CD8-positive, alpha-beta memory T cell (primary cell): ENCODE results near the gene SPAG4. TPM values are rescaled to one million over a fixed set of nuclear protein-coding genes. Genes with fewer than 3 reads are reported as not detected.
A peak's percentile ranks its signal among the peaks of the same experiment; 100 is the strongest.

Source experiments
- CTCF ChIA-PET: fragments of 350-600 bp; sonication (Branson Sonifier 250); formaldehyde crosslinking; loops from one replicate; lab custom pipeline; 2021; ENCODE audit warnings: antibody characterized with exemption; lab: Charles Lee
- POLR2A ChIA-PET: fragments of 350-600 bp; sonication (Branson Sonifier 250); formaldehyde crosslinking; loops from one replicate; lab custom pipeline; 2021; ENCODE audit warnings: antibody characterized with exemption; lab: Charles Lee
- DNase-seq, 5 donors: peaks; one replicate each; pipeline versions ENCODE4 v3.0.0 to v3.0.0-alpha.2; 2020 to 2022; ENCODE audit warnings: mixed read lengths in 1 of 5
- H3K27ac ChIP-seq: one replicate; pipeline ENCODE4 v1.7.0; 2013; ENCODE audit warnings: low read depth, mild to moderate bottlenecking, low read length, moderate library complexity
- H3K27me3 ChIP-seq: 2 replicates; pipeline ENCODE4 v1.7.0; 2013; ENCODE audit warnings: low read length, mild to moderate bottlenecking; ENCODE audit not compliant: insufficient read depth, poor library complexity, severe bottlenecking
- H3K36me3 ChIP-seq: 2 replicates; pipeline ENCODE4 v1.7.0; 2013; ENCODE audit warnings: mild to moderate bottlenecking, low read length, moderate library complexity; ENCODE audit not compliant: insufficient read depth
- H3K4me1 ChIP-seq: 2 replicates; pipeline ENCODE4 v1.7.0; 2013; ENCODE audit warnings: mild to moderate bottlenecking, low read length, moderate library complexity; ENCODE audit not compliant: insufficient read depth
- H3K4me3 ChIP-seq: 2 replicates; pipeline ENCODE4 v1.7.0; 2013; ENCODE audit warnings: mild to moderate bottlenecking, low read length
- H3K9me3 ChIP-seq: 2 replicates; pipeline ENCODE4 v1.7.0; 2013; ENCODE audit warnings: mild to moderate bottlenecking, low read length
- H3K27ac Mint-ChIP-seq, 8 donors: one replicate each; pipeline ENCODE4 v1.8.0; 2020 to 2021; ENCODE audit warnings: mixed read lengths in 8 of 8, mild to moderate bottlenecking in 6 of 8, inconsistent platforms in 3 of 8, moderate library complexity in 3 of 8
- H3K27me3 Mint-ChIP-seq, 2 donors: one replicate each; pipeline ENCODE4 v1.8.0; 2020 to 2021; ENCODE audit warnings: mixed read lengths in 2 of 2, mild to moderate bottlenecking in 1 of 2, moderate library complexity in 1 of 2
- H3K36me3 Mint-ChIP-seq, 3 donors: one replicate each; pipeline ENCODE4 v1.8.0; 2020 to 2021; ENCODE audit warnings: mixed read lengths in 3 of 3, inconsistent platforms in 1 of 3, mild to moderate bottlenecking in 1 of 3
- H3K4me1 Mint-ChIP-seq, 3 donors: one replicate each; pipeline ENCODE4 v1.8.0; 2020 to 2021; ENCODE audit warnings: mixed read lengths in 3 of 3, inconsistent platforms in 1 of 3, mild to moderate bottlenecking in 1 of 3
- H3K4me3 Mint-ChIP-seq, 7 donors: one replicate each; pipeline ENCODE4 v1.8.0; 2020 to 2021; ENCODE audit warnings: mixed read lengths in 7 of 7, mild to moderate bottlenecking in 6 of 7, moderate library complexity in 4 of 7, inconsistent platforms in 2 of 7
- H3K9me3 Mint-ChIP-seq, 5 donors: one replicate each; pipeline ENCODE4 v1.8.0; 2020 to 2022; ENCODE audit warnings: mixed read lengths in 5 of 5, mild to moderate bottlenecking in 3 of 5, moderate library complexity in 2 of 5, inconsistent platforms in 1 of 5
- polyA plus RNA-seq: library from polyadenylated mRNA; unstranded; fragments of 300-500 nt; fragmentation: Illumina TruSeq; gene quantifications from one replicate; pipeline ENCODE4 v1.2.3, GENCODE V29; 2021
- total RNA-seq, 2 experiments: library from RNA; stranded (reverse); gene quantifications; one replicate each; pipeline ENCODE4 v1.2.3, GENCODE V29; 2021

The SPAG4 gene
- total and polyA plus RNA-seq, 3 experiments from 2014 or later, result 1.1 to 2.1 (median 2.1) TPM

GRCh38 chr20:35638751-35639150 is 23.1 kb downstream of the SPAG4 start:
- Mint-ChIP-seq H3K27me3 (no peaks in the 10 kb centered on the region), H3K4me3 (no peak overlapping the region), H3K4me1 (peaks cover 68 to 90% (median 83%) of the 10 kb centered on the region in 3 donors), H3K9me3 (no peaks in the 10 kb centered on the region), H3K36me3 (peaks cover 0 to 9% (median 0%) of the 10 kb centered on the region in 3 donors), H3K27ac (peak overlapping the region in 4 of 8 donors; percentile 31 to 69 (median 56))
- CTCF ChIA-PET, result interaction anchor here (1.1 to 1.2 kb wide), 2 partner anchors 10 to 34 kb away, joined by 3 read pairs; no protein-coding TSS in a partner anchor
- H3K4me1 ChIP-seq, result peaks cover 16% of the 10 kb centered on the region
- no peak overlapping the region for H3K27ac ChIP-seq
- no peaks in the 10 kb centered on the region for H3K36me3 ChIP-seq
- H3K9me3 ChIP-seq, result no peaks in the 10 kb centered on the region
- no peak for DNase-seq
- H3K27me3 ChIP-seq, result no peaks in the 10 kb centered on the region
- no peak overlapping the region for H3K4me3 ChIP-seq
- POLR2A ChIA-PET, result no interaction called here

DNA sequence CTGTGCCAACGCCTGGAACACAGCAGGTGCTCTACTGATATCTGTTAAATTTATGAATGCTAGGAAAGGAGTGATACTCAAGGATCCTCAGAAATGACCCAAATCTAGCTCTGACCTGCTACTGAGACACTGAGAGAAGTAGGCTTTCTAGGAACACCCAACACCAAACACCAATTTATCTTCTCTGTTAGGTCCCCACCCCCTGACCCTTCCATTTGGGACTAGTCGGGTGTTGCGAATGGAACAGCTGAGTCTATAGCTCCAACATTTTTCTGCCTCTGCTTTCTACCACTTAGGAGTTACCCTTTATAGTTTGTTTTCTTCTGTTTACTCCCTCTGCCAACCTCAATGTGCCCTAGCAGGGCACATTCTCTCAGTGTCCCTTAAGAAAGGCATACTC is 25.1 kb downstream of the SPAG4 start:
- Mint-ChIP-seq H3K9me3 (no peaks in the 10 kb centered on the region), H3K27me3 (no peaks in the 10 kb centered on the region), H3K4me1 (peaks cover 75 to 96% (median 93%) of the 10 kb centered on the region in 3 donors), H3K36me3 (peaks cover 0 to 7% (median 0%) of the 10 kb centered on the region in 3 donors), H3K4me3 (no peak overlapping the region), H3K27ac (peak overlapping the region in 6 of 8 donors; percentile 4 to 81 (median 40))
- Histone ChIP-seq H3K27me3 (no peaks in the 10 kb centered on the region), H3K27ac (no peak overlapping the region), H3K4me1 (peaks cover 30% of the 10 kb centered on the region), H3K9me3 (no peaks in the 10 kb centered on the region), H3K4me3 (no peak overlapping the region), H3K36me3 (no peaks in the 10 kb centered on the region)
- ChIA-PET POLR2A (no interaction called here), CTCF (no interaction called here)
- no peak for DNase-seq

DNA sequence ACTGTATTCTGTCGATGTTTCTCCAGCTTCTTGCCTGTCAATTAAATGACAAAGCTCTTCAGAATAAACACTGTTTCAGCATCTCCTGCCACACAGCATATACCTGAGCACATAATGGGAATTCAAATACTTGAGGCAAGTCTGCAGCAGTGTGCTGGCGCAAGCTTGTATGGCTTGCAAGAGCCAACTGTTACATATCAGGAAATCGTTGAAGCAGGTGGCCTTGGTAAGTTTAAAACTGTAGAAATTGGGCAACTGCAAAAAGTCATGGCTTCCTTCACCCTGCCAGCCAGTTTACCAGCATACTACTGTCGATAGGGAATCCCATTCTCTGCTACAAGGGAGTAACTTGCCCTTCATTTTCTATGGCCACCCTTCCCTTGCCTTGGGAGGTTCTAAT is 26.1 kb downstream of the SPAG4 start:
- Histone ChIP-seq H3K27me3 (no peaks in the 10 kb centered on the region), H3K27ac (no peak overlapping the region), H3K4me3 (no peak overlapping the region), H3K36me3 (no peaks in the 10 kb centered on the region), H3K4me1 (peaks cover 35% of the 10 kb centered on the region), H3K9me3 (no peaks in the 10 kb centered on the region)
- H3K36me3 Mint-ChIP-seq, result peaks cover 0 to 7% (median 0%) of the 10 kb centered on the region in 3 donors
- peak overlapping the region in 6 of 8 donors; percentile 12 to 87 (median 52) for H3K27ac Mint-ChIP-seq
- no peaks in the 10 kb centered on the region for H3K9me3 Mint-ChIP-seq
- ChIA-PET POLR2A (interaction anchor here (1.0 kb wide), 1 partner anchor 18 kb away, joined by 3 read pairs; no protein-coding TSS in a partner anchor), CTCF (no interaction called here)
- DNase-seq, result no peak
- peaks cover 77 to 96% (median 92%) of the 10 kb centered on the region in 3 donors for H3K4me1 Mint-ChIP-seq
- no peaks in the 10 kb centered on the region for H3K27me3 Mint-ChIP-seq
- no peak overlapping the region for H3K4me3 Mint-ChIP-seq

DNA sequence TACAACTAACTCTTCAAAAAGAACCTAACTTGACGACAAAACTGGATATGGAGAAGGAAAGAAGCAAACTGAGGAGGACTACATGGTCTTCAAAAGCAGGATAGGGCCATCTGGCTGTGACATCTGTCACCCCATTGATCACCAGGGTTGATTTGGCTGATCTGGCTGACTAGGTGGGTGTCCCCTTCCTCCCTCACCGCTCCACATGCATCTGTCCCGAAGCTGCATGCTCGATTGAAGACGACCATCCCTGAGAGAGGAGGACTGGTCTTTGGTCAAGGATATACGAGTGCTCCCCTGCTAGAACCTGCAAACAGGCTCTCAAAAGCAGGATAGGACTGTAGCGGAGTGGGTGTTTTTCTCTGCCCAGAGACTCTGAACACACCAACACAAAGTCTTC is 27.4 kb downstream of the SPAG4 start:
- H3K27me3 Mint-ChIP-seq, result no peaks in the 10 kb centered on the region
- Histone ChIP-seq H3K4me1 (peaks cover 32% of the 10 kb centered on the region), H3K27ac (no peak overlapping the region), H3K36me3 (no peaks in the 10 kb centered on the region), H3K27me3 (no peaks in the 10 kb centered on the region), H3K4me3 (no peak overlapping the region), H3K9me3 (no peaks in the 10 kb centered on the region)
- CTCF ChIA-PET, result no interaction called here
- DNase-seq, result no peak
- peaks cover 69 to 92% (median 84%) of the 10 kb centered on the region in 3 donors for H3K4me1 Mint-ChIP-seq
- no peaks in the 10 kb centered on the region for H3K9me3 Mint-ChIP-seq
- POLR2A ChIA-PET, result no interaction called here
- H3K36me3 Mint-ChIP-seq, result peaks cover 0 to 11% (median 0%) of the 10 kb centered on the region in 3 donors
- H3K27ac Mint-ChIP-seq, result peak overlapping the region in 6 of 8 donors; percentile 22 to 82 (median 56)
- H3K4me3 Mint-ChIP-seq, result no peak overlapping the region

GRCh38 chr20:35644806-35645205 is 29.2 kb downstream of the SPAG4 start:
- peak overlapping the region in 7 of 8 donors; percentile 7 to 89 (median 77) for H3K27ac Mint-ChIP-seq
- Histone ChIP-seq H3K36me3 (no peaks in the 10 kb centered on the region), H3K4me1 (peaks cover 24% of the 10 kb centered on the region), H3K9me3 (no peaks in the 10 kb centered on the region), H3K4me3 (no peak overlapping the region), H3K27ac (no peak overlapping the region), H3K27me3 (no peaks in the 10 kb centered on the region)
- H3K4me3 Mint-ChIP-seq, result peak overlapping the region in 2 of 7 donors; percentile 6 to 25
- no peak for DNase-seq
- peaks cover 76 to 94% (median 89%) of the 10 kb centered on the region in 3 donors for H3K4me1 Mint-ChIP-seq
- ChIA-PET POLR2A (no interaction called here), CTCF (interaction anchor here (1.5 kb wide), 1 partner anchor 26 kb away, joined by 3 read pairs; no protein-coding TSS in a partner anchor)
- H3K9me3 Mint-ChIP-seq, result no peaks in the 10 kb centered on the region
- no peaks in the 10 kb centered on the region for H3K27me3 Mint-ChIP-seq
- H3K36me3 Mint-ChIP-seq, result peaks cover 0 to 20% (median 2%) of the 10 kb centered on the region in 3 donors

- peaks cover 0 to 37% (median 3%) of the 10 kb centered on the region in 3 donors for H3K36me3 Mint-ChIP-seq
- H3K27ac Mint-ChIP-seq, result peak overlapping the region in 6 of 8 donors; percentile 1 to 85 (median 62)
- H3K36me3 ChIP-seq, result peaks cover 16% of the 10 kb centered on the region
- no peak overlapping the region for H3K4me3 ChIP-seq
- POLR2A ChIA-PET, result interaction anchor here (1.0 kb wide), 1 partner anchor 15 kb away, joined by 5 read pairs; no protein-coding TSS in a partner anchor
- peaks cover 65 to 78% (median 76%) of the 10 kb centered on the region in 3 donors for H3K4me1 Mint-ChIP-seq
- no peak for DNase-seq
- H3K27me3 Mint-ChIP-seq, result no peaks in the 10 kb centered on the region
- H3K9me3 Mint-ChIP-seq, result no peaks in the 10 kb centered on the region
- no peak overlapping the region for H3K27ac ChIP-seq
- H3K27me3 ChIP-seq, result no peaks in the 10 kb centered on the region
- peaks cover 37% of the 10 kb centered on the region for H3K4me1 ChIP-seq
- CTCF ChIA-PET, result interaction anchor here (1.2 to 1.4 kb wide), 2 partner anchors 9 to 29 kb away, joined by 3 to 4 read pairs; no protein-coding TSS in a partner anchor
- H3K9me3 ChIP-seq, result no peaks in the 10 kb centered on the region
- H3K4me3 Mint-ChIP-seq, result peak overlapping the region in 1 of 7 donors; percentile 37
Measured at GRCh38 chr20:35648836-35649235, 33.2 kb downstream of the SPAG4 start.

DNA sequence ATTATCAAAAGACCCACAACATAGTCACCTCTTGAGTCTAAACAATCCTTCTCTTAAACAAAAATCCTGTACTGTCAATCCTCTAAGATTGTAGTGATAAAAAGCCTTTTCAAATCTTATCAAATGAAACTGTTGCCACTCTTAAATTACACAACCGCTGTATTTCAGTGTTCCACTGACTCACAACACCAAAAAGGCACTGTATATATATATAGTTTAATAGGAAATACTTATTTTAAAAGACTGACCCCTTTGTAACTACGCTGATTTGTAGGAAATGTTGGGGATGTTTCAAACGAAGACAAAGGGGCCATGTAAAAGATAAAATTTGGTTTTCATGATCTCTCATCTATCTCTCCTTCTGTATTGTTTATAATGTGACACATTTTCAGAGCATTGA is 35.0 kb downstream of the SPAG4 start:
- H3K4me1 Mint-ChIP-seq, result peaks cover 50 to 60% (median 58%) of the 10 kb centered on the region in 3 donors
- H3K27me3 Mint-ChIP-seq, result no peaks in the 10 kb centered on the region
- CTCF ChIA-PET, result no interaction called here
- no peaks in the 10 kb centered on the region for H3K9me3 ChIP-seq
- no peaks in the 10 kb centered on the region for H3K27me3 ChIP-seq
- no peak overlapping the region for H3K27ac ChIP-seq
- H3K4me1 ChIP-seq, result peaks cover 23% of the 10 kb centered on the region
- POLR2A ChIA-PET, result no interaction called here
- peak overlapping the region in 5 of 8 donors; percentile 4 to 75 (median 37) for H3K27ac Mint-ChIP-seq
- H3K4me3 Mint-ChIP-seq, result no peak overlapping the region
- H3K9me3 Mint-ChIP-seq, result no peaks in the 10 kb centered on the region
- H3K36me3 Mint-ChIP-seq, result peaks cover 0 to 34% (median 3%) of the 10 kb centered on the region in 3 donors
- DNase-seq, result no peak
- peaks cover 34% of the 10 kb centered on the region for H3K36me3 ChIP-seq
- no peak overlapping the region for H3K4me3 ChIP-seq

GRCh38 chr20:35651958-35652357 is 36.3 kb downstream of the SPAG4 start:
- Histone ChIP-seq H3K27me3 (no peaks in the 10 kb centered on the region), H3K36me3 (peaks cover 34% of the 10 kb centered on the region), H3K4me1 (peaks cover 21% of the 10 kb centered on the region), H3K27ac (no peak overlapping the region), H3K9me3 (no peaks in the 10 kb centered on the region), H3K4me3 (no peak overlapping the region)
- Mint-ChIP-seq H3K27me3 (no peaks in the 10 kb centered on the region), H3K27ac (peak overlapping the region in 6 of 8 donors; percentile 5 to 83 (median 38)), H3K36me3 (peaks cover 0 to 39% (median 3%) of the 10 kb centered on the region in 3 donors), H3K9me3 (no peaks in the 10 kb centered on the region), H3K4me3 (no peak overlapping the region), H3K4me1 (peaks cover 47 to 55% (median 50%) of the 10 kb centered on the region in 3 donors)
- POLR2A ChIA-PET, result interaction anchor here (0.5 kb wide), 1 partner anchor 89 kb away, joined by 3 read pairs; no protein-coding TSS in a partner anchor
- DNase-seq, result no peak
- CTCF ChIA-PET, result interaction anchor here (0.9 kb wide), 1 partner anchor 51 kb away, joined by 4 read pairs; no protein-coding TSS in a partner anchor
